Testis (tissue), 2 donors: Measurements from ENCODE around the gene CYGB.

Experiments
- CTCF ChIP-seq, 3 experiments: fragments of 450-650 bp in 2 of 3; fragments of 200-600 bp in 1 of 3; sonication (generic) in 1 of 3; IDR thresholded peaks; one replicate each; pipeline ENCODE4 v1.5.1; 2016 to 2019; ENCODE audit warnings: antibody characterized with exemption in 3 of 3, mild to moderate bottlenecking in 2 of 3, moderate library complexity in 1 of 3
- POLR2A ChIP-seq: fragments of 450-650 bp; IDR thresholded peaks from one replicate; pipeline ENCODE4 v1.6.1; 2017; ENCODE audit warnings: antibody characterized with exemption, mild to moderate bottlenecking, moderate library complexity

GRCh38 chr17:76544546-76545365 is 7.2 kb upstream of the CYGB start:
- no peak for TF ChIP-seq POLR2A
- no peak for TF ChIP-seq CTCF (IDR thresholded peaks at IDR 0.05)
